Measurements from ENCODE around the gene CCDC33.

Gene CCDC33

GRCh38 chr15:74235962-74236361, at the start of gene CCDC33:
TSS of gene CCDC33 (plus strand) at chr15:74236326. CDS start at chr15:74236720, 394 bp downstream.
- TF ChIP-seq ZBTB7A (IDR thresholded peaks at IDR 0.05; ENCODE audit: low read depth) (no peak), EP300 (IDR thresholded peaks at IDR 0.05; ENCODE audit: borderline replicate concordance) (peak; percentile 70), MAX (IDR thresholded peaks at IDR 0.05) (peak; percentile 91), FOXM1 (IDR thresholded peaks at IDR 0.05; ENCODE audit: borderline replicate concordance, low read depth) (no peak), REST (IDR thresholded peaks at IDR 0.05; ENCODE audit: low read depth) (no peak), TAF1 (IDR thresholded peaks at IDR 0.05; ENCODE audit: low read depth) (no peak), YY1 (IDR thresholded peaks at IDR 0.05; ENCODE audit: low read depth) (no peak), USF1 (IDR thresholded peaks at IDR 0.05) (peak; percentile 77), CREB1 (IDR thresholded peaks at IDR 0.05; ENCODE audit: low read depth) (peak; percentile 64; the same call in 1 of the 2 replicates), EGR1 (IDR thresholded peaks at IDR 0.05) (no peak), TEAD4 (IDR thresholded peaks at IDR 0.05) (peak; percentile 55), CEBPB (IDR thresholded peaks at IDR 0.05) (no peak; the same call in 1 of the 2 replicates), NFIC (IDR thresholded peaks at IDR 0.05) (peak; percentile 83), RAD21 (IDR thresholded peaks at IDR 0.05; ENCODE audit: low read depth) (peak; percentile 31), TCF12 (IDR thresholded peaks at IDR 0.05; ENCODE audit: low read depth) (peak; percentile 82)

- TF ChIP-seq EP300 (IDR thresholded peaks at IDR 0.05; ENCODE audit: borderline replicate concordance) (no peak), TEAD4 (IDR thresholded peaks at IDR 0.05) (no peak), CEBPB (IDR thresholded peaks at IDR 0.05) (no peak), ZBTB7A (IDR thresholded peaks at IDR 0.05; ENCODE audit: low read depth) (no peak), REST (IDR thresholded peaks at IDR 0.05; ENCODE audit: low read depth) (no peak), YY1 (IDR thresholded peaks at IDR 0.05; ENCODE audit: low read depth) (no peak), FOXM1 (IDR thresholded peaks at IDR 0.05; ENCODE audit: borderline replicate concordance, low read depth) (no peak), NFIC (IDR thresholded peaks at IDR 0.05) (no peak), USF1 (IDR thresholded peaks at IDR 0.05) (no peak), MAX (IDR thresholded peaks at IDR 0.05) (no peak), CREB1 (IDR thresholded peaks at IDR 0.05; ENCODE audit: low read depth) (no peak), RAD21 (IDR thresholded peaks at IDR 0.05; ENCODE audit: low read depth) (no peak), TAF1 (IDR thresholded peaks at IDR 0.05; ENCODE audit: low read depth) (no peak), EGR1 (IDR thresholded peaks at IDR 0.05) (no peak), TCF12 (IDR thresholded peaks at IDR 0.05; ENCODE audit: low read depth) (no peak)
Measured at GRCh38 chr15:74188216-74188615, 47.9 kb upstream of the CCDC33 start.

GRCh38 chr15:74191798-74192197, 44.3 kb upstream of the CCDC33 start:
- TF ChIP-seq EP300 (IDR thresholded peaks at IDR 0.05; ENCODE audit: borderline replicate concordance) (no peak), NFIC (IDR thresholded peaks at IDR 0.05) (no peak), CEBPB (IDR thresholded peaks at IDR 0.05) (no peak), REST (IDR thresholded peaks at IDR 0.05; ENCODE audit: low read depth) (no peak), USF1 (IDR thresholded peaks at IDR 0.05) (no peak), RAD21 (IDR thresholded peaks at IDR 0.05; ENCODE audit: low read depth) (no peak)

- TF ChIP-seq ZBTB7A (IDR thresholded peaks at IDR 0.05; ENCODE audit: low read depth) (no peak), EGR1 (IDR thresholded peaks at IDR 0.05) (no peak), CREB1 (IDR thresholded peaks at IDR 0.05; ENCODE audit: low read depth) (no peak), TAF1 (IDR thresholded peaks at IDR 0.05; ENCODE audit: low read depth) (no peak), CEBPB (IDR thresholded peaks at IDR 0.05) (no peak), USF1 (IDR thresholded peaks at IDR 0.05) (no peak), NFIC (IDR thresholded peaks at IDR 0.05) (no peak), TEAD4 (IDR thresholded peaks at IDR 0.05) (no peak), EP300 (IDR thresholded peaks at IDR 0.05; ENCODE audit: borderline replicate concordance) (no peak), REST (IDR thresholded peaks at IDR 0.05; ENCODE audit: low read depth) (no peak)
Measured at GRCh38 chr15:74192751-74193150, 43.4 kb upstream of the CCDC33 start.
